CD4-positive, CD25-positive, alpha-beta regulatory T cell (primary cell): Measurements from ENCODE around the gene ITIH3. TPM values are rescaled to one million over a fixed set of nuclear protein-coding genes. Genes with fewer than 3 reads are reported as not detected.

ENCODE experiments used
- ATAC-seq, 2 donors: fragments of 150-1000 bp; cut with Tn5 transposase; one replicate each; pipeline ENCODE4 v1.10.0; 2021; ENCODE audit warnings: low read depth in 2 of 2, moderate number of reproducible peaks in 2 of 2, moderate library complexity in 1 of 2
- DNase-seq, 3 donors: peaks; one replicate each; pipeline versions ENCODE4 v3.0.0 to v3.0.0-alpha.2; 2012 to 2022; ENCODE audit warnings: mixed read lengths in 1 of 3
- H3K27ac ChIP-seq: one replicate; pipeline ENCODE4 v1.7.0; 2013; ENCODE audit warnings: mild to moderate bottlenecking, low read length; ENCODE audit not compliant: insufficient read depth, poor library complexity, severe bottlenecking
- H3K27me3 ChIP-seq: one replicate; pipeline ENCODE4 v1.7.0; 2013; ENCODE audit warnings: low read length; ENCODE audit not compliant: control insufficient read depth, insufficient read depth
- H3K36me3 ChIP-seq: one replicate; pipeline ENCODE4 v1.7.0; 2013; ENCODE audit warnings: mild to moderate bottlenecking, low read length, moderate library complexity; ENCODE audit not compliant: control insufficient read depth, insufficient read depth
- H3K4me1 ChIP-seq: 2 replicates; pipeline ENCODE4 v1.7.0; 2013; ENCODE audit warnings: mild to moderate bottlenecking, low read length; ENCODE audit not compliant: insufficient read depth, control insufficient read depth, poor library complexity, severe bottlenecking
- H3K4me3 ChIP-seq: one replicate; pipeline ENCODE4 v1.7.0; 2013; ENCODE audit warnings: low read depth, mild to moderate bottlenecking, low read length, moderate library complexity
- H3K9me3 ChIP-seq, 2 experiments: 1 replicate in 1 of 2; 2 replicates in 1 of 2; pipeline ENCODE4 v1.7.0; 2013; ENCODE audit warnings: low read length in 2 of 2, mild to moderate bottlenecking in 1 of 2, moderate library complexity in 1 of 2; ENCODE audit not compliant: control insufficient read depth in 2 of 2
- H3K27ac Mint-ChIP-seq, 3 donors: one replicate each; pipeline ENCODE4 v1.8.0; 2020 to 2022; ENCODE audit warnings: mild to moderate bottlenecking in 3 of 3, mixed read lengths in 3 of 3, moderate library complexity in 2 of 3
- H3K27me3 Mint-ChIP-seq: one replicate; pipeline ENCODE4 v1.8.0; 2022; ENCODE audit warnings: mild to moderate bottlenecking, mixed read lengths
- H3K36me3 Mint-ChIP-seq: one replicate; pipeline ENCODE4 v1.8.0; 2020; ENCODE audit warnings: mixed read lengths
- H3K4me1 Mint-ChIP-seq, 4 donors: one replicate each; pipeline ENCODE4 v1.8.0; 2020 to 2022; ENCODE audit warnings: mixed read lengths in 4 of 4, mild to moderate bottlenecking in 1 of 4
- H3K4me3 Mint-ChIP-seq, 4 donors: one replicate each; pipeline ENCODE4 v1.8.0; 2020 to 2022; ENCODE audit warnings: mild to moderate bottlenecking in 4 of 4, mixed read lengths in 4 of 4, moderate library complexity in 3 of 4
- H3K9me3 Mint-ChIP-seq, 7 donors: one replicate each; pipeline ENCODE4 v1.8.0; 2020 to 2022; ENCODE audit warnings: mixed read lengths in 7 of 7, mild to moderate bottlenecking in 3 of 7, moderate library complexity in 2 of 7
- polyA plus RNA-seq, 4 donors: library from polyadenylated mRNA; unstranded; fragments of 300-500 nt; fragmentation: Illumina TruSeq; gene quantifications; one replicate each; pipeline ENCODE4 v1.2.3, GENCODE V29; 2021
- total RNA-seq: library from RNA; stranded (reverse); gene quantifications from one replicate; pipeline ENCODE4 v1.2.3, GENCODE V29; 2022

ITIH3 gene
- total and polyA plus RNA-seq, 5 donors from 2014 or later, result 0.63 to 1.5 TPM; not detected in 3

GRCh38 chr3:52841981-52842340 is 47.4 kb downstream of the ITIH3 start:
- Mint-ChIP-seq H3K4me1 (peaks cover 0 to 23% (median 5%) of the 10 kb centered on the region in 4 donors), H3K27me3 (no peaks in the 10 kb centered on the region), H3K9me3 (no peaks in the 10 kb centered on the region), H3K36me3 (peaks cover 22% of the 10 kb centered on the region), H3K4me3 (no peak overlapping the region), H3K27ac (no peak overlapping the region)
- no peaks in the 10 kb centered on the region for H3K27me3 ChIP-seq
- no peak overlapping the region for H3K4me3 ChIP-seq
- H3K4me1 ChIP-seq, result peaks cover 17% of the 10 kb centered on the region
- H3K27ac ChIP-seq, result no peak overlapping the region
- peaks cover 50% of the 10 kb centered on the region for H3K36me3 ChIP-seq
- no peak for ATAC-seq
- no peaks in the 10 kb centered on the region for H3K9me3 ChIP-seq
- DNase-seq, result no peak

GRCh38 chr3:52842424-52842823 is 47.8 kb downstream of the ITIH3 start:
- Mint-ChIP-seq H3K9me3 (no peaks in the 10 kb centered on the region), H3K27ac (no peak overlapping the region), H3K27me3 (no peaks in the 10 kb centered on the region), H3K4me1 (peaks cover 0 to 21% (median 5%) of the 10 kb centered on the region in 4 donors), H3K36me3 (peaks cover 22% of the 10 kb centered on the region), H3K4me3 (no peak overlapping the region)
- no peak overlapping the region for H3K4me3 ChIP-seq
- ATAC-seq (no peak), DNase-seq (no peak)
- peaks cover 17% of the 10 kb centered on the region for H3K4me1 ChIP-seq
- H3K9me3 ChIP-seq, result no peaks in the 10 kb centered on the region
- no peak overlapping the region for H3K27ac ChIP-seq
- H3K27me3 ChIP-seq, result no peaks in the 10 kb centered on the region
- peaks cover 48% of the 10 kb centered on the region for H3K36me3 ChIP-seq

GRCh38 chr3:52843108-52843865 is 48.7 kb downstream of the ITIH3 start:
- Histone ChIP-seq H3K9me3 (no peaks in the 10 kb centered on the region), H3K4me1 (peaks cover 11% of the 10 kb centered on the region), H3K27ac (no peak overlapping the region), H3K4me3 (no peak overlapping the region), H3K27me3 (no peaks in the 10 kb centered on the region), H3K36me3 (peaks cover 56% of the 10 kb centered on the region)
- Mint-ChIP-seq H3K27me3 (no peaks in the 10 kb centered on the region), H3K4me1 (peaks cover 0 to 12% (median 4%) of the 10 kb centered on the region in 4 donors), H3K9me3 (no peaks in the 10 kb centered on the region), H3K4me3 (no peak overlapping the region), H3K27ac (peak overlapping the region in 1 of 3 donors; percentile 23), H3K36me3 (peaks cover 26% of the 10 kb centered on the region)
- DNase-seq (no peak), ATAC-seq (no peak)

GRCh38 chr3:52843881-52844280 is 49.3 kb downstream of the ITIH3 start:
- Histone ChIP-seq H3K4me1 (peaks cover 8% of the 10 kb centered on the region), H3K27ac (no peak overlapping the region), H3K27me3 (no peaks in the 10 kb centered on the region), H3K36me3 (peaks cover 62% of the 10 kb centered on the region), H3K9me3 (no peaks in the 10 kb centered on the region), H3K4me3 (no peak overlapping the region)
- H3K9me3 Mint-ChIP-seq, result no peaks in the 10 kb centered on the region
- H3K27me3 Mint-ChIP-seq, result no peaks in the 10 kb centered on the region
- no peak overlapping the region for H3K4me3 Mint-ChIP-seq
- H3K4me1 Mint-ChIP-seq, result peaks cover 0 to 6% (median 4%) of the 10 kb centered on the region in 4 donors
- ATAC-seq, result no peak
- H3K36me3 Mint-ChIP-seq, result peaks cover 26% of the 10 kb centered on the region
- peak overlapping the region in 1 of 3 donors; percentile 23 for H3K27ac Mint-ChIP-seq
- no peak for DNase-seq

GRCh38 chr3:52844290-52844975 is 49.8 kb downstream of the ITIH3 start:
- no peak for DNase-seq
- Histone ChIP-seq H3K4me3 (no peak overlapping the region), H3K36me3 (peaks cover 65% of the 10 kb centered on the region), H3K9me3 (no peaks in the 10 kb centered on the region), H3K27me3 (no peaks in the 10 kb centered on the region), H3K27ac (no peak overlapping the region), H3K4me1 (peaks cover 3% of the 10 kb centered on the region)
- Mint-ChIP-seq H3K4me1 (peaks cover 0 to 5% (median 3%) of the 10 kb centered on the region in 4 donors), H3K27me3 (no peaks in the 10 kb centered on the region), H3K36me3 (peaks cover 26% of the 10 kb centered on the region), H3K27ac (peak overlapping the region in 1 of 3 donors; percentile 73), H3K9me3 (no peaks in the 10 kb centered on the region), H3K4me3 (no peak overlapping the region)
- ATAC-seq, result no peak

- Histone ChIP-seq H3K36me3 (peaks cover 65% of the 10 kb centered on the region), H3K9me3 (no peaks in the 10 kb centered on the region), H3K27ac (no peak overlapping the region), H3K4me3 (no peak overlapping the region), H3K27me3 (no peaks in the 10 kb centered on the region), H3K4me1 (no peaks in the 10 kb centered on the region)
- H3K4me3 Mint-ChIP-seq, result no peak overlapping the region
- no peak overlapping the region for H3K27ac Mint-ChIP-seq
- peaks cover 0 to 3% (median 1%) of the 10 kb centered on the region in 4 donors for H3K4me1 Mint-ChIP-seq
- DNase-seq (no peak), ATAC-seq (no peak)
- no peaks in the 10 kb centered on the region for H3K27me3 Mint-ChIP-seq
- H3K36me3 Mint-ChIP-seq, result peaks cover 23% of the 10 kb centered on the region
- H3K9me3 Mint-ChIP-seq, result no peaks in the 10 kb centered on the region
Measured at GRCh38 chr3:52845157-52845556, 50.6 kb downstream of the ITIH3 start.

GRCh38 chr3:52845691-52846431 is 51.3 kb downstream of the ITIH3 start:
- DNase-seq, result no peak
- H3K9me3 Mint-ChIP-seq, result no peaks in the 10 kb centered on the region
- Histone ChIP-seq H3K9me3 (no peaks in the 10 kb centered on the region), H3K36me3 (peaks cover 60% of the 10 kb centered on the region), H3K27me3 (no peaks in the 10 kb centered on the region), H3K27ac (no peak overlapping the region), H3K4me3 (no peak overlapping the region), H3K4me1 (no peaks in the 10 kb centered on the region)
- no peaks in the 10 kb centered on the region for H3K27me3 Mint-ChIP-seq
- peak overlapping the region in 1 of 3 donors; percentile 56 for H3K27ac Mint-ChIP-seq
- H3K4me1 Mint-ChIP-seq, result peaks cover 0 to 2% (median 0%) of the 10 kb centered on the region in 4 donors
- ATAC-seq, result peak in 1 of 2 donors; percentile 25
- no peak overlapping the region for H3K4me3 Mint-ChIP-seq
- peaks cover 19% of the 10 kb centered on the region for H3K36me3 Mint-ChIP-seq
